ENCODE measurements around the gene ST8SIA1.
"Not testable (repeated sequence)": the region's sequence is repeated elsewhere in the genome, so short reads cannot be mapped to it uniquely, and the experiment has no call there.

The ST8SIA1 gene

DNA sequence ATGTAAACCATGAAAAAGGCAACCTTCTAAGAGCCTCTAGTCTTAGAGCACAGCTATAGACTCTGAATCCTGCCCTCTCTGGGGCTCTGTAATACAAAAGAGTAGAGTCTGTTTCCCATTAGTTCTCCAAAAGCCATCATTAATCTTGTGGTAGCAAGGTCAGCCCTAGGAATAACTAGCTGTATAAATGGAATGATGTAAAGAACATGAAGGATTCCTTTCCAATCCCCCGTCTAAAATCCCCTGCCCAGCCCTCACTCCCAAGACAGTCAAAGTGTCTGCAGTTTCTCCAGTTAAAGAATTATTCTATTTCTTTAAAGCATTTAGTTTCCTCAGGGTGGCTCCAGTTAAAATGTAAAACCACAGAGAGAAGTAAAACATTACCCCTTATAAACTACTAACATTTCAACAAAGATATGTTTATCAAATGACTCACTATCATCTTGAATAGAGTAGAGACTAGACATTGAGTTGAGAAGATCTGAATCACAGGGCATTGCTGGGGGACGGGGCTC lies 104.2 kb downstream of the ST8SIA1 start:
- no peak for DNase-seq

DNA sequence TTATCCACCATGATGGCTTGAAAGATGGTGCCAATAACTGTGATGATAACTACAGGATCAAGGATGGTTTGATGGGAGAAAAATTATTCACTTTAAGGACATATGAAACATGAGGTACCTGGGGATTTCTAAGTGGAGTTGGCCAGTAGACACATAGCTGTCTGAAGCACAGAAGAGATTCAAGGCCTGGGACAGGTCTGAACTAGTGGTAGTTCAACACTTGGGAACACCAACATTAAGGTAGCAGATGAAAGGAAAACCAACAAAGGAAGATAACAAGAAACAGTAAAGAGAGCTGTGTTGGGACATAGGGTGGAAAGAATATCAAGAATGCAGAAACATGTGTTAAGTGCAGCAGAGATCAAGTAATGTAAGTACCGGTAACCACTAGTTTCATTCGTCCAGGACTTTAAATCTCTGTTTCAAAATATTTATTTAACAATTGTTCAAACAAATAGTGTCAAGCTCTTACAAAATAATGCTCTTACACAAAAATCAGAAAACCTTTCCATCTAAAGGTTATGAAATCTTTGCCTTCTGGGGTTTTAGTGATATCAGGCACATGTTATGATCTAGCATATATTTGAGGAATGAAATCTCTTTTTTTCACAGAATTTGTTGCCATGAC lies 104.7 kb downstream of the ST8SIA1 start:
- no peak for DNase-seq

DNA sequence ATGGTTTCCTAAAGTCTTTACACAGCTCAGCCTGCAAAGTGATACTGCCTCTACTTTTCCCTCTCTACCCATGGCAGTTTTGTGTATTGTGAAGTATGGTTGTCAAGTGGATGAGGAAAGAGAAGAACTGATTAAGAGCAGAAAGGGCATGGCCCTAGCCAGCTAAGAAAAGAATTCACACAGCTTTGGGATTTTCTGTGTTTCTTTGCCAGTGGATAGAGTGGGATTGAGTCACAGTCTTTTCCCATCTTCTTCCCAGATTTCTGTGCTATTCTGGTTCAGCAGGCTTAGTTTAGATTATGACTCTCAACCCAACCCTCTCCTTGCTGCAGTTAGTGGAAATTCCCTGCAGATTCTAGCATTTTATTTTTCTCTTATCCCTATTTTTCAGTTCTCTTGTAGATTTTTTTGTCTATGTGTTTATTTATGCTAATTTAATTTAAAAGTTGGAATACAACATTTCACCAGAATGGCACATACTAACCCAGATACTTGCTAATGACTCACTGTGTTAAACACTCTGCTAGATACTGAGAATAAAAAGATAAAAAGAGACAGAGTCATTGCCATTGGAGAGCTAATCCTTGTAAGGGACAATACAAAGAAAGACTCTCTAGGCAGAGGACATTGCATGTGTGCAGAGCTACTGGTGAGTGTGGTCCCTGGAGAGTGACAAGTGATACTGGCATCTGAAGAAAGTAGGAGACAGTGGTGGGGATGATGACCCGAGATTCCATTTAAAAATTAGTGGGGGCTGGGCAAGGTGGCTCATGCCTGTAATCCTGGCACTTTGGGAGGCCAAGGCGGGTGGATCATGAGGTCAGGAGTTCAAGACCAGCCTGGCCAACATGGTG lies 106.3 kb downstream of the ST8SIA1 start:
- DNase-seq: no peak

DNA sequence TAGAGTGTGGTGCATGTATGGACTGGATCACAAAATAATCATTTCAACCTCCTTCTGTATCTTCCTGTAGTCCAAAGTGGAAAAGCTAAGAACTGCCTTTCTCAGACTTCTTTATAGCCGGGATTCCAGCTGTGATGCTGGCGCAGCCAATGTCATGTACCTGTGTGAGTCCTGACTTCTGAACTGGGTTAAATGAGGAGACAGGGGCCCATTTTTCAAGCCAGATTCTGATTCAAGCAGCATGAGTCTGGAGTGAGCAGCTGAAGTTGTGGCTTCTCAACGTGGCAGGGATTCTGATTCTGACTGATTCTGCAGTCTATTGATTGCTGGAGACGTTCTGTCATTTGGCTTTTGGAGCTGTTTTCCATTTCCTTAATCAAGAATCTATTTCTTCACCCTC lies 111.2 kb downstream of the ST8SIA1 start:
- DNase-seq: no peak

DNA sequence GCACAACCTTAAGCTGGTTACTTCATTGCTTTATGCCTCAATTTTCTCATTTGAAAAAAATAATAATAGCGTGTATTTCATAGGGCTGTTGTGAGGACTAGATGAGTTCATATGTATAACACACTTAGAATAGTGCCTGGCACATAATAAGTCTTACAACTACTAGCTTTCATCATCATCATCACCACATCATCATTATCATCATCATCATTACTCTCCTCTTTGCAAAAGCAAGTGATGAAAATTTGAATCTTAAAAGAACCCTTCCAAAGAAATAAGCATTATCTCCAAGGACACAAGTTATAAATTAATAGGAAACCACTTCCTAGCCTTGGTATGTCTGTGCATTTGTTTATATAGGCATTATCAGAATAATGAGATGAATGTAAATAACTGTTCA lies 117.0 kb downstream of the ST8SIA1 start:
- no peak for DNase-seq

DNA sequence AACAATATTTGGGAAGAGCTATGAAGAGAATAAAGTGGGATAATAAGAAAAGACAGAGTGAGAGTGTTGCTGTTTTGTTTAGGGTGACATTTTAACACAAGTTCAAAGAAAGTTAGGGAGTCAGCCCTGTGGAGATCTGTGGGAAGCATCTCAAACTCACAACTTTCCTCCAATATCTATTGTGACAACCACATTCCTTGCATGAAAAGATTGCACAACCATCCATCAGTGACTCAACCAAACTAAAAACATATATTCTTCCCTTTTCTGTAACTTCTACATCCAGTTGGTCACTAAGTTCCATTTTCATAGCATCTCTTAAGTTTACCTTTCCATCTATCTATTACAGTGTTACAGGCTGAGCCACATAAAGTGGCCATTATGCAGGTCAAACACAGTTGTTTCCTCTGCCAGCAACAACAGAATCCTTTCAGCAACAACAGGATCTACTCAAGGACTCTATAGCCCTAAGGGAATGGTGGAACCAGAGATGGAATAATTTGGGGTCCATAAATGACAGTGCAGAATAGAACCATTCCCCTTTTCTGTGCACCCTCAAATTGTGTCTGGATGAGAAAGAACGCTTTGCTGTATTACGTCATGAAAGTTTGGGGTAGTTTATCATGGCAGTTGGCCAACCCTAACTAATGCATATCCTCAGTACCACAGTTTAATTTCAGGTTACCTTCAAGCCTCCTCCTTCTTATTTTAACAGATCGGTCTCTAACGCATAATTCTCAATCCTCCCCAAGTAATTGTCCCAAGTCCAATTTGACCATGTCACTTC lies 118.8 kb downstream of the ST8SIA1 start:
- DNase-seq: no peak

DNA sequence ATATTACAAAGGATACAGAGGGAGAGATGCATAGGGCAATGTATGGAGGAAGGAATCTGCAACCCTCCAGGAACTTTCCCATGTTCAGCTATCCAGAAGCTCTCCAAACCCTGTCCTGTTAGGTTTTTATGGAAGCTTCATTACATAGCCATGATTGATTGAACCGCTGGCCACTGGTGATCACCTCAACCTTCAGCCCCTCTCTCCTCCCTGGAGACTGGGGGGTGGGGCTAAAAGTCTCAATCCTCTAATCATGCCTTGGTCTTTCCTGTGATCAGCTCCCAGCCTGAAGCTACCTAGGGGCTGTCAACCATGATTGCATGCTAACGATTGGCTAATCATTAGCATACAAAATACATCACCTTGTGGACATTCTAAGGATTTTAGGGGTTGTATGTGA lies 123.4 kb downstream of the ST8SIA1 start:
- DNase-seq: no peak

DNA sequence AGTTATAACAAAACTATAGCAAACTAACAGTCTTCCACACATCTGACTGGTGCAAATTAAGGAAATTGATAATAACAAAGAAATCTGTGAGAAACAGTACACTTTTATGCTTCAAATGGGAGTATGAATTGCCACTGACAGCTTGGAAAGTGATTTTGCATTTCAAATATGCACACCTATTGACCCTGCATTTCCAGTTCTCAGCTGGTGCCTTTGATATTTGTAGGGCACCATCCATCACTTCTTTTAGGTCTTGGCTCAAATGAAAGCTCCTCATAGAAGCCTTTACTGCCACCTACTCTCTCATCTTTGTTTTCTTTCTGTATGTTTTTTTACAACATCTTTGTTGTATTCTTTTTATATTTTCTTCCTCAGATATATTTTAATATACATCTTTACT lies 125.1 kb downstream of the ST8SIA1 start:
- DNase-seq: no peak

DNA sequence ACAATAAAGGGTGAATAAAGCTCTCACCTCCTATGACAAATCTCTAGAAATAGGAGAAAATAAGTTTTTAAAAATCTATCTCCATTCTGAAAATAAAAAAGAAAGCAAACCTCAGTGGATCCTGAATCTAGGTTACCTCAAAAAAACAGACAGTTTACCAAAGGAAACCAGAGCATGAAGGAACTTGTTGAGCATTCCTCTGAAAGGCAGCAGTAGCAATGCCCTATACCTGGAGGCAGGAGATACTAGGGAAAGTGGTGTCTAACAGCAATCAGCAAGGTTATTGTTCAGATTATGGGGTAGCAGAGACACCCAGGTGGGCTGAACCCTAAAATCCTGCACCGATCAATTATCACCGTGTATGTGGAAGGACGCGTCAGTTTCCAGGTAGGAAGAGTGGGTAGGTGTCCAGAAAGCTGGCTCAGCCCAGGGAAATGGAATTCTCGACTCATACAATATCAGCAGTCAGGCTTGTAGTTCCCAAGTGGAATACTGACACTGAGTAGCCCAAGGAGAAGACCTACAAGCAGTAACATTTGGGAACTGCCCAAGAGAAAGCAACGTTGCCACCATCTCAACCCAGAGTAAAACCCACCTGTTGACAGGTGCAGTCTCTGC lies 128.3 kb downstream of the ST8SIA1 start:
- no peak for DNase-seq

DNA sequence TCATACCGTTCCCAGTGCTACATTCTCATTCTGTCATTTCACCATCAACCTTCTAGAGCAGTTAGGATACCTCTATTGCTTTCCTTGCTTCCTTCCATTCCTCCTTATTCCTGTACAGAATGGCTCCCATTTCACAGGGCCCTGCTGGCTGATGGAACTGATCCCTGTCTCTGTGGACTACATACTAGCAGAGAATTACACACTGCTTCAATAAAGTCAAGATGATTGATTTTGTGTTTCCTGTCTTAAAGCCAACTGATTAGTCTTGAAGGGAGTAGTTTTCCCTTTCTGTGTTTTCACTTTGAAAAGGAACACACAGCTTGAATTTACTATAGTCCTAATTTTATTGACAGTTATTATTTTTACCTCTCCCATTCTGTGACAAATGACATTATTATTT lies 130.1 kb downstream of the ST8SIA1 start:
- no peak for DNase-seq

DNA sequence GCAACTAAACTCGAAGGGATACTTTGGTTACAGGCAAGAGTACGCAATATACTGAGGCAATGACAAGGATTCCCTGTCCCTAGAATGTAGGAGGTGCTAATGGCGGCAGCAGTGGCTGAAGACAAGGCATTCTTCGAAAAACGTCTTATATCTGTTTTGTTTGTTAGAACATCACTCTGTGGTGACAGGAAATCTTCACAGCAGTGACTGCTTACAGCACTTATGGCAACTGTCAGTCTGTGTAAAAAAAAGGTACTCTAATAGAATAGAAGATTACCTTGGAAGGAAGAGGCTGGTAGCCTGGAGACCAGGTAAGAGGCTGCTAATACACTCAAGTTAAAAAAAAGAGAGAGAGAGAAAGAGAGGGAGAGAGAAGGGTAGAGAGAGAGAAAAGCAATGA lies 131.7 kb downstream of the ST8SIA1 start:
- no peak for DNase-seq

DNA sequence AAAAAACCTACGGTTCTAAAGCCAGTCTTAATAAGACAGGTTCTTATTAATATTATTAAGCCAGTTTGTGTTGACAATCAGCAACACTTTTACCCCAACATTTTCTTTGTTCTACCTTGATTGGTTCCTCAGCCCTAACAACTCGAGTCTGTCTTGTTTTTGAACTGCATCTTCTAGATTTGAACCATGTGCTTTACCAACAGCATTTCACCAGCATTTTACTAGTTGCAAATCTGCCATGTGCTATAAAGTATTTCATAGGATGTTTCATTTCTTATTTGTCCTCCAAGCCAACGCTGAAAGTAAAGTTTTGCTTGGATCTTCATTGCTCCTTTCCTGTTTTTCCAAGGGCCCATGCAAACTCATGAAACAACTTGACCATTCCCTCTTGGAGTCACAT lies 133.4 kb downstream of the ST8SIA1 start:
- DNase-seq: no peak

DNA sequence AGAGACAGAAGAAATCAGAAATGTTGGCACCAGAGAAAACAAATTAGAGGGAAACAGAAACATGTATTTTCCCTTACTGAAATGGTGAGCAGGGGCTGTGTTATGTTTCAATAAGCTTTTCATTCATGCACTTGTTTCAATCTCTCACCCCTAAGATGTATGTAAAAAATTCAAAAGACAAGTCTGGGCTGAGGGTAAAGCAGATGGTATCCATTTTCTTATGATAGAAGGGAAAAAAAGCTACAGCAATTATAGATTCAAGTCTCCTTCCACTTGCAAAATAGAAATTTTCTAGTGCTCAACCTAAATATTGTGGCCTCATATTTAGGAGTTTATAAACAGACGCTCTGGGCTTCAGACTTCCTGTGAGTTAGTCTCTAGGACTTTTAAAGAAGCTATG lies 138.3 kb downstream of the ST8SIA1 start:
- DNase-seq: no peak

DNA sequence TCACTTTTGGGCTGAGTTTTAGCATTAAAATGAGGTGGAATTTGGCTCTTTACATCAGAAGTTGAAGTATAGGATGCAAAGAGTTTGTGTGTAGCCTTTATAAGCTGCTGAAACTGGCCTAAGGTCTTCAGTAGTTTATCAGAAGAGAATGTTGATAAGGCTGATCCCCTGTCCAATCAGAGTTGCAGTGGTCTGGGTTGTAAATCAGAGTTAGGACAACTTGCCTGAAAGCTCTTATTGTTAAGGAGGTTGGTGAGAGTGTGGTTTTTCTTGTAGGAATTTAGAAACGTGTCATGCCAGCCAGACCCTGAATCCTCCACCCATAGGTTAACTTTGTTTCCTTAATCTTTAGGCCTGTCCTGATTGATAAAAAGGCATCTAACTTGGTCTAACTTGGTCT lies 143.5 kb downstream of the ST8SIA1 start:
- DNase-seq: no peak

DNA sequence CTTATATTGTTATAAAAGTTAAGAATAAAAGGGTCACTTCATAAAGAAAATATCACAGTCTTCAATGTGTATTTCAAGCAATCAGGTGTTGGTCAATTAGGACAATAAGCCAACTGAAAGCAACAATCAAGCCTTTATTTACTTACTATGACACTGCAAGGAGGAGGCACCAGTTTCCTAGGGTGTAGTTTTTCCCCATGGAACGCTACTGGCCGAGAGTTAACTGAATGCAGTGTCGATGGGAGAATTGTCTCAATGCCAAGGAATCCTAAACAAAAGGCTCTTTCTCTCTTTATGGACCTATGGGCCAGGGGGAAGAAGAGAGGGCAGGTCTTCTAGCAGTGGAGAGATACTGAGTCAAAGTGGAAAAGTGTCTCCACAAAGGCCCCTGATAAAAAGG lies 146.1 kb downstream of the ST8SIA1 start:
- DNase-seq: no peak

DNA sequence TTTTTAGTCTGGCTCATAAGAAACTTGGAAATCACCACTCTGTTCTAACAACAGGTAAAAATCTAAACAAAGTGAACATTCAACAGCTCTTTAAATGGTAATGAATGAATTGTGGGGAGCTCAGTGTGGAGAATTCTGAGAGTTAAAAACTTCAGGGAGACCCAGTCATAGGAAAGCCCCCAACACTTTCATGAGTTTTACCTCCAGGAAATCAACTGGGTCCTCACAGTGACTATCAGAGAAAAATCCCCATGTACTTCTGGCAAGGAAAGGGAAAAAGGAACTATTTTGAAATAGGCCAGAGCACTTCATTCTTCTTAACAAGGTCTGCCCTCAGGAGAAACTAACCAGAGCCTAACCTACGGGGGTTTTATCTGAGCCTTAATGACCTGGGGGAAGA lies 153.8 kb downstream of the ST8SIA1 start:
- DNase-seq: no peak

DNA sequence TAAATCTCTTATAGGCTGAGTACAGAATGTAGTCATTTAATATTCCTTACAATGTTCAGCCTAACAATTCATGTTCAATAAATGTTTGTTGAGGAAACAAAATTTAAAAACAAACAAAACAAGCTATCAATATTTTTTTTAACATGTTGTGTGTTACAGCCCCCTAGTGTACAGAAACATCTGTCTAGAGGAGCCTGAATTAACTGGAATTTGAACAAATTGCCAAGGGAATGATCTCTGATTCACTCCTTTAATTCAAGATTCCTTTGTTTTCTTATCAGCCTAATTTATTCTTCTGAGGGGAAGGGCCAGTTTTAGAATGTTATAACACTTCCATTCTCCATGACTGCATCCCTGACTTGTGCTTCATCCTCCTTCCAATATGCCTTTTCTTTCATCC lies 161.3 kb downstream of the ST8SIA1 start:
- no peak for DNase-seq

DNA sequence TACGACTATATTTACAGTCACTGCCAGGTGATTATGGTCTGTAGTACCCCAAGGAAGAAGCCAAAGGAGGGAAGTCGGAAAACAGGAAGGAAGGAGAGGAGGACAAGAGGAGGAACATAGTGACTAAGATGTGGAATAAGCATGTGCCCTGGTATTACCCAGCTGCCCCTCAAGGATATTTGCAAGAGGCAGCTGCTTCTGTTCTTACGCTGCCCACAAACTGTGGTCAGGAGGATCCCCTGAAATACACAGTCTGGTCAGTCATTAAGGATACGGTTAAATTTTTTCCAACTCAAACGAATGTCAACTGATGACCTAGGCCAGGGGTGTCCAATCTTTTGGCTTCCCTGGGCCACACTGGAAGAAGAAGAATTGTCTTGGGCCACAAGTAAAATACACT lies 162.0 kb downstream of the ST8SIA1 start:
- no peak for DNase-seq

DNA sequence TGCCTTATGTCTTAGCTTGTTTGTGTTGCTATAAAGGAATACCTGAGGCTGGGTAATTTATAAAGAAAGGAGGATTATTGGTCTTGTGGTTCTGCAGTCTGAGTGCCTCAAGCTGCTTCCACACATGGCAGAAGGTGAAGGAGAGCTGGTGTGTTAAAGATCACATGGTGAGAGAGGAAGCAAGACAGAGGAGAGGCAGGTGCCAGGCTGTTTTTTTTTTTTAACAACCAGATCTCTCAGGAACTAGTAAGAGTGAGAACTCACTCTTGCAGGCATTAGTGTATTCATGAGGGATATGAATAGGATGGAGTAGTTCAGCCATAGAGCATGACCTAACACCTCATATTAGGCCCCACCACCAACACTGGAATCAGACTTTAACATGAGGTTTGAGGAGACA lies 165.1 kb downstream of the ST8SIA1 start:
- no peak for DNase-seq

DNA sequence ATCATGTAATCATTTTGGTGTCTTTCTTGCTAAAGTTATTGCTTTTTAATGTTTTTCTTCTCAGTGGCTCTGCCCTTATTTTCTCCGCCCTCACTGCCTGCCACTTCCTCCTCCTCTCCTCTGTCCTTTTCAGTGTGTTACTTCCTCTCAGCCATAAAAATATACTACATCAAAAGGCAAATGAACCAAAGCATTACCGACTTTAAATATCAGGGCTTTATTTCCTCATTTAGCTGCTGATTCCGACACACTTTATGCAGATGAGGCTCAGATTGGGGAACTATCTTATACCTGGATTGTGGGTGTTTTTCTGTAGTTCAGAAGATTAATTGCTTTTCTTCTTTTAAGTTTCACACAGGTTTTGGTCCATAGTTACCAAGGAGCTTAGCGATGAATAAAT lies 170.4 kb downstream of the ST8SIA1 start:
- no peak for DNase-seq

DNA sequence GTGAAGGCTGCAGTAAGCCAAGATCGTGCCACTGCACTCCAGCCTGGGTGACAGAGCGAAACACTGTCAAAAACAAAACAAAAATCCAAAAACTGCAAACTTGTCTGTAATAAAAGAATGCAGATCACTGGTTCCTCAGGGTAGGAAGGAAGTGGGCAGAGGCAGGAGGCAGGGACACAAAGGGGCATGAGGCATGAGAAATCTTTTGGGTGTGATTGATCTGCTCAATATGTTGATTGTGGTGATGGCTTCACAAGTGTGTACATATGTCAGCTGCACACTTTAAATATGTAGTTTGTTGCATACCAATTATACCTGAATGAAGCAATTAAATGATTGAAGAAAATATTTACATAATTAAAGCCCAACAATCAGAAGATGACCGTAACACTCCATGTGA lies 170.9 kb downstream of the ST8SIA1 start:
- DNase-seq: no peak

DNA sequence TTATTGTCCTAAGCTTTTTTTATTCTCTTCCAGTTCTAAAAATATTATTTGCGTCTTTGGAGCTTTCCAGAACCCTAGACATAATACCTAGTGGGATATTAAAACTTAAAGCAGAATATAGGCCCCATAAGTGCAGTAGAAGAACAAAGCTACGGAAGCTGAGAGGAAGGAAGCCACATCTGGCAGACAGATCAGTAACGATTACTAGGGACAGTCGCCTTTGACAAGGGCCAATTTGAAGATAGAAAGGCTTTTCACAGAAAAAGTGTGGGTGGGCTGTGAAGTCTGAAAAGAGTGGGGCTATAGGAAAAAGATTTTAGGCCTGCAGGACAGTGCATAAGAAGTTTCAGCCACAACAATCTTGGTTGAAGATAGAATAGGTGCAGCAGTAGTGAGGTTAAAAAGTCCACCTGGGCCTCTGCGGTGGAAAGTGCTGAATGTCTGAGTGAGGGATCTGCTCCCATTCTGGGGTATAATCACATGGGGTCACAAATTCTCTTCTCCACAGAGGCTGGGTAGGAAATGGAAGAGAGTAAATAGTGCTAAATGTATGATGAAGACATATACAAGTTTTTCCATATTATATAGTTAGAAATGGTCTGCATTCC lies 174.0 kb downstream of the ST8SIA1 start:
- no peak for DNase-seq

DNA sequence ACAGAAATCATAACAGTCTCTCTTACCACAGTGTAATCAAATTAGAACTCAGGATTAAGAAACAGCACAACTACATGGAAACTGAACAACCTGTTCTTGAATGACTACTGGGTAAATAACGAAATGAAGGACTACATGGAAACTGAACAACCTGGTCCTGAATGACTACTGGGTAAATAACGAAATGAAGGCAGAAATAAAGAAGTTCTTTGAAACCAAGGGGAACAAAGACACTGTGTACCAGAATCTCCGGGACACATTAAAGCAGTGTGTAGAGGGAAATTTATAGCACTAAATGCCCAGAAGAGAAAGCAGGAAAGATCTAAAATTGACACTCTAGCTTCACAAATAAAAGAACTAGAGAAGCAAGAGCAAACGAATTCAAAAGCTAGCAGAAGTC lies 185.2 kb downstream of the ST8SIA1 start:
- not testable (repeated sequence) for DNase-seq

All from DMS79 treated with DMSO at 0.1 percent for 48 hours (cell line).